Mesendoderm (in vitro differentiated cells): Measurements from ENCODE around the gene FBLN7.

Experiments
- DNase-seq: peaks from one replicate; pipeline ENCODE4 v3.0.0; 2013
- H2AK5ac ChIP-seq: 2 replicates; pipeline ENCODE4 v1.6.1; 2013; ENCODE audit warnings: low read length, inconsistent platforms
- H2BK120ac ChIP-seq: 2 replicates; pipeline ENCODE4 v1.6.1; 2013; ENCODE audit warnings: low read depth, mild to moderate bottlenecking, low read length, moderate library complexity, mixed read lengths
- H2BK15ac ChIP-seq: replicated peaks from 2 replicates; pipeline ENCODE4 v1.6.1; 2013; ENCODE audit warnings: low read depth, mild to moderate bottlenecking, moderate library complexity
- H2BK5ac ChIP-seq: 2 replicates; pipeline ENCODE4 v1.6.1; 2013; ENCODE audit warnings: low read length, inconsistent platforms
- H3K18ac ChIP-seq: 2 replicates; pipeline ENCODE4 v1.6.1; 2013; ENCODE audit warnings: mild to moderate bottlenecking, low read length, mixed read lengths
- H3K23ac ChIP-seq: one replicate; pipeline ENCODE4 v1.6.1; 2013; ENCODE audit warnings: low read length
- H3K27ac ChIP-seq: 2 replicates; pipeline ENCODE4 v1.5.1; 2013; ENCODE audit warnings: low read depth, mild to moderate bottlenecking, inconsistent platforms, low read length, moderate library complexity
- H3K27me3 ChIP-seq: 2 replicates; pipeline ENCODE4 v1.6.1; 2013; ENCODE audit warnings: low read length, control low read depth, mild to moderate bottlenecking, inconsistent platforms; ENCODE audit not compliant: insufficient read depth, poor library complexity
- H3K36me3 ChIP-seq: 2 replicates; pipeline ENCODE4 v1.6.1; 2013; ENCODE audit warnings: low read length, inconsistent platforms; ENCODE audit not compliant: control insufficient read depth, insufficient read depth
- H3K4ac ChIP-seq: one replicate; pipeline ENCODE4 v1.6.1; 2013; ENCODE audit warnings: low read depth, mild to moderate bottlenecking, low read length, moderate library complexity
- H3K4me1 ChIP-seq: 2 replicates; pipeline ENCODE4 v1.6.1; 2013; ENCODE audit warnings: low read depth, low read length, inconsistent platforms; ENCODE audit not compliant: control insufficient read depth
- H3K4me2 ChIP-seq: 2 replicates; pipeline ENCODE4 v1.6.1; 2013; ENCODE audit warnings: low read length
- H3K4me3 ChIP-seq: 2 replicates; pipeline ENCODE4 v1.5.1; 2013; ENCODE audit warnings: mild to moderate bottlenecking, low read length
- H3K56ac ChIP-seq: one replicate; pipeline ENCODE4 v1.6.1; 2013; ENCODE audit warnings: low read length
- H3K79me1 ChIP-seq: 2 replicates; pipeline ENCODE4 v1.6.1; 2013; ENCODE audit warnings: low read length, inconsistent platforms
- H3K79me2 ChIP-seq: 2 replicates; pipeline ENCODE4 v1.6.1; 2013; ENCODE audit warnings: mild to moderate bottlenecking, low read length; ENCODE audit not compliant: control insufficient read depth, insufficient read depth
- H3K9ac ChIP-seq: 2 replicates; pipeline ENCODE4 v1.6.1; 2013; ENCODE audit warnings: low read length, inconsistent platforms
- H4K5ac ChIP-seq: one replicate; pipeline ENCODE4 v1.6.1; 2013; ENCODE audit warnings: low read length
- H4K8ac ChIP-seq: one replicate; pipeline ENCODE4 v1.6.1; 2013; ENCODE audit warnings: low read depth, mild to moderate bottlenecking, control low read depth, low read length, moderate library complexity
- WGBS: extraction: QIAGEN DNeasy Blood & Tissue Kit; methylation state at CpG from one replicate; pipeline ENCODE4 v1.1.7; 2013; ENCODE audit warnings: low lambda C conversion rate, missing lambda C conversion rate; ENCODE audit not compliant: insufficient coverage; ENCODE audit errors: extremely low coverage; 5-methylcytosine and 5-hydroxymethylcytosine counted together

Gene FBLN7

GRCh38 chr2:112185131-112185530 is 46.9 kb downstream of the FBLN7 start:
- no peak overlapping the region for H3K18ac ChIP-seq
- no peak overlapping the region for H3K9ac ChIP-seq
- no peak overlapping the region for H2BK120ac ChIP-seq
- H3K4me2 ChIP-seq: no peak overlapping the region
- no peak overlapping the region for H3K4me3 ChIP-seq
- H3K36me3 ChIP-seq: no peaks in the 10 kb centered on the region
- no peak overlapping the region for H3K23ac ChIP-seq
- H3K79me2 ChIP-seq: no peaks in the 10 kb centered on the region
- WGBS: no CpG with 5 or more reads among the region's 9 CpGs
- DNase-seq: no peak
- no peak overlapping the region for H3K27ac ChIP-seq
- H3K4me1 ChIP-seq: no peaks in the 10 kb centered on the region
- no peak overlapping the region for H2BK5ac ChIP-seq
- H3K4ac ChIP-seq: no peak overlapping the region
- no peaks in the 10 kb centered on the region for H3K79me1 ChIP-seq
- H4K5ac ChIP-seq: no peak overlapping the region
- H2AK5ac ChIP-seq: no peak overlapping the region
- no peak overlapping the region for H4K8ac ChIP-seq
- H2BK15ac ChIP-seq: no peak overlapping the region
- no peaks in the 10 kb centered on the region for H3K27me3 ChIP-seq
- H3K56ac ChIP-seq: no peak overlapping the region

GRCh38 chr2:112187046-112187715 is 49.0 kb downstream of the FBLN7 start:
- Histone ChIP-seq H3K4me3 (no peak overlapping the region), H3K36me3 (no peaks in the 10 kb centered on the region), H3K23ac (no peak overlapping the region), H3K18ac (no peak overlapping the region), H2BK15ac (no peak overlapping the region), H2AK5ac (no peak overlapping the region), H4K5ac (no peak overlapping the region), H4K8ac (no peak overlapping the region), H3K56ac (no peak overlapping the region), H3K27ac (no peak overlapping the region), H3K4me2 (no peak overlapping the region), H3K79me2 (no peaks in the 10 kb centered on the region), H2BK120ac (no peak overlapping the region), H3K4ac (no peak overlapping the region), H2BK5ac (no peak overlapping the region), H3K4me1 (no peaks in the 10 kb centered on the region), H3K9ac (no peak overlapping the region), H3K27me3 (no peaks in the 10 kb centered on the region), H3K79me1 (no peaks in the 10 kb centered on the region)
- WGBS: no CpG with 5 or more reads among the region's 31 CpGs
- no peak for DNase-seq

- no peak overlapping the region for H3K4me3 ChIP-seq
These were observed 49.8 kb downstream of the FBLN7 start for GRCh38 chr2:112187805-112188596.

GRCh38 chr2:112189001-112189556 is 50.9 kb downstream of the FBLN7 start:
- no peak overlapping the region for H3K4ac ChIP-seq
- H3K56ac ChIP-seq: no peak overlapping the region
- H2BK120ac ChIP-seq: no peak overlapping the region
- DNase-seq: no peak
- no peaks in the 10 kb centered on the region for H3K79me2 ChIP-seq
- H3K4me1 ChIP-seq: no peaks in the 10 kb centered on the region
- H2BK15ac ChIP-seq: no peak overlapping the region
- no peaks in the 10 kb centered on the region for H3K27me3 ChIP-seq
- no peaks in the 10 kb centered on the region for H3K36me3 ChIP-seq
- no peak overlapping the region for H3K18ac ChIP-seq
- WGBS: no CpG with 5 or more reads among the region's 3 CpGs
- H3K9ac ChIP-seq: no peak overlapping the region
- no peak overlapping the region for H3K4me3 ChIP-seq
- no peak overlapping the region for H4K8ac ChIP-seq
- H2AK5ac ChIP-seq: no peak overlapping the region
- no peak overlapping the region for H3K23ac ChIP-seq
- H2BK5ac ChIP-seq: no peak overlapping the region
- H3K4me2 ChIP-seq: no peak overlapping the region
- no peaks in the 10 kb centered on the region for H3K79me1 ChIP-seq
- no peak overlapping the region for H3K27ac ChIP-seq
- no peak overlapping the region for H4K5ac ChIP-seq

More at GRCh38 chr2:112187805-112188596, 49.8 kb downstream of the FBLN7 start:
- no peaks in the 10 kb centered on the region for H3K36me3 ChIP-seq
- no peak overlapping the region for H4K8ac ChIP-seq
- H3K9ac ChIP-seq: no peak overlapping the region
- no peak overlapping the region for H2BK120ac ChIP-seq
- no peaks in the 10 kb centered on the region for H3K4me1 ChIP-seq
- no peak overlapping the region for H3K27ac ChIP-seq
- no peak overlapping the region for H4K5ac ChIP-seq
- H2AK5ac ChIP-seq: no peak overlapping the region
- H3K27me3 ChIP-seq: no peaks in the 10 kb centered on the region
- peak; percentile 30 for DNase-seq
- no peak overlapping the region for H2BK5ac ChIP-seq
- no peaks in the 10 kb centered on the region for H3K79me1 ChIP-seq
- H3K18ac ChIP-seq: no peak overlapping the region
- H3K56ac ChIP-seq: no peak overlapping the region
- no peak overlapping the region for H3K4ac ChIP-seq
- H2BK15ac ChIP-seq: no peak overlapping the region
- H3K79me2 ChIP-seq: no peaks in the 10 kb centered on the region
- H3K4me2 ChIP-seq: no peak overlapping the region
- no peak overlapping the region for H3K23ac ChIP-seq
- no CpG with 5 or more reads among the region's 9 CpGs for WGBS

- peaks cover 4% of the 10 kb centered on the region for H3K4me1 ChIP-seq
- no peak overlapping the region for H2BK5ac ChIP-seq
- H3K27ac ChIP-seq: no peak overlapping the region
These were observed 55.8 kb downstream of the FBLN7 start for GRCh38 chr2:112194028-112194427.

More at GRCh38 chr2:112194028-112194427, 55.8 kb downstream of the FBLN7 start:
- H3K79me2 ChIP-seq: no peaks in the 10 kb centered on the region
- H4K8ac ChIP-seq: no peak overlapping the region
- no peaks in the 10 kb centered on the region for H3K27me3 ChIP-seq
- no peak overlapping the region for H2AK5ac ChIP-seq
- H3K18ac ChIP-seq: no peak overlapping the region
- H4K5ac ChIP-seq: no peak overlapping the region
- no peak overlapping the region for H3K4me2 ChIP-seq
- no peak overlapping the region for H3K9ac ChIP-seq
- no peak overlapping the region for H2BK120ac ChIP-seq
- H3K36me3 ChIP-seq: no peaks in the 10 kb centered on the region
- no peak overlapping the region for H3K23ac ChIP-seq
- H3K79me1 ChIP-seq: no peaks in the 10 kb centered on the region
- no CpG with 5 or more reads among the region's 2 CpGs for WGBS
- H2BK15ac ChIP-seq: no peak overlapping the region
- DNase-seq: no peak
- H3K4ac ChIP-seq: no peak overlapping the region
- H3K4me3 ChIP-seq: no peak overlapping the region
- H3K56ac ChIP-seq: no peak overlapping the region
